Left kidney (tissue), 8 donors: ENCODE measurements around the gene ACAD10. TPM values are rescaled to one million over a fixed set of nuclear protein-coding genes. Genes with fewer than 3 reads are reported as not detected.
"Not testable (repeated sequence)": the region's sequence is repeated elsewhere in the genome, so short reads cannot be mapped to it uniquely, and the experiment has no call there.

Experiments
- DNase-seq: peaks from one replicate; pipeline ENCODE4 v3.0.0-alpha.2; 2013
- long read RNA-seq, 8 donors: transcript quantifications; one replicate each; lab custom pipeline, GENCODE V29; 2026
- polyA plus RNA-seq: library from polyadenylated mRNA; unstranded; fragments of 120-200 nt; gene quantifications from one replicate; pipeline ENCODE4 v1.2.1, GENCODE V29; 2013; ENCODE audit not compliant: insufficient read length

ACAD10 gene
- polyA plus RNA-seq = 54.7 TPM
- long read RNA-seq, donor 1, partial matches to known transcripts = 6 of 11 reads
- long read RNA-seq, donor 1, other reads (novel, unspliced or antisense) = 0 of 11 reads
- long read RNA-seq, donor 2, full-length matches to known transcripts = 7 of 7 reads
- long read RNA-seq, donor 2, partial matches to known transcripts = 0 of 7 reads
- long read RNA-seq, donor 2, other reads (novel, unspliced or antisense) = 0 of 7 reads
- long read RNA-seq, donor 3 = 0 reads
- long read RNA-seq, donor 4 = 0 reads
- long read RNA-seq, donor 5, partial matches to known transcripts = 0 of 3 reads
- long read RNA-seq, donor 5, other reads (novel, unspliced or antisense) = 0 of 3 reads
- long read RNA-seq, donor 6, partial matches to known transcripts = 23 of 23 reads
- long read RNA-seq, donor 6, other reads (novel, unspliced or antisense) = 0 of 23 reads
- long read RNA-seq, donor 7, partial matches to known transcripts = 7 of 12 reads
- long read RNA-seq, donor 7, other reads (novel, unspliced or antisense) = 0 of 12 reads
- long read RNA-seq, donor 8, partial matches to known transcripts = 0 of 2 reads
- long read RNA-seq, donor 8, other reads (novel, unspliced or antisense) = 0 of 2 reads

GRCh38 chr12:111685811-111686573, at the start of gene ACAD10, which contains the start of gene BRAP:
TSS of gene ACAD10 (plus strand) at chr12:111686053. CDS start at chr12:111692710, 6,657 bp downstream.
TSS of gene BRAP (minus strand) at chr12:111685956. CDS start at chr12:111685792, 164 bp downstream.
- DNase-seq = peak; percentile 94

GRCh38 chr12:111636209-111636945, 49.5 kb upstream of the ACAD10 start:
- peak; percentile 67 for DNase-seq

- DNase-seq = no peak
Measured at GRCh38 chr12:111638556-111638955, 47.3 kb upstream of the ACAD10 start.

- DNase-seq = no peak
Measured at GRCh38 chr12:111640506-111640905, 45.3 kb upstream of the ACAD10 start.

GRCh38 chr12:111642681-111643426, 43.0 kb upstream of the ACAD10 start:
- DNase-seq = no peak

- DNase-seq = no peak
Measured at GRCh38 chr12:111643427-111643826, 42.4 kb upstream of the ACAD10 start.

GRCh38 chr12:111645433-111645832, 40.4 kb upstream of the ACAD10 start:
- DNase-seq = no peak

- DNase-seq = no peak
Measured at GRCh38 chr12:111650912-111651311, 34.9 kb upstream of the ACAD10 start.

- DNase-seq = not testable (repeated sequence)
Measured at GRCh38 chr12:111652530-111652929, 33.3 kb upstream of the ACAD10 start.

- no peak for DNase-seq
Measured at GRCh38 chr12:111653596-111653995, 32.3 kb upstream of the ACAD10 start.

- DNase-seq = no peak
Measured at GRCh38 chr12:111655356-111655755, 30.5 kb upstream of the ACAD10 start.

GRCh38 chr12:111656016-111656415, 29.8 kb upstream of the ACAD10 start:
- DNase-seq = no peak

- no peak for DNase-seq
Measured at GRCh38 chr12:111664499-111664898, 21.4 kb upstream of the ACAD10 start.

- no peak for DNase-seq
Measured at GRCh38 chr12:111664961-111665865, 20.6 kb upstream of the ACAD10 start.

GRCh38 chr12:111672822-111673381, 13.0 kb upstream of the ACAD10 start:
- DNase-seq = no peak

- DNase-seq = no peak
Measured at GRCh38 chr12:111673503-111673902, 12.3 kb upstream of the ACAD10 start.

GRCh38 chr12:111677186-111677585, 8.7 kb upstream of the ACAD10 start:
- no peak for DNase-seq

GRCh38 chr12:111684485-111685198, 1.2 kb upstream of the ACAD10 start:
- not testable (repeated sequence) for DNase-seq

GRCh38 chr12:111685322-111685810, 487 bp upstream of the ACAD10 start:
- no peak for DNase-seq
